ENCODE results near the gene TECPR2. TPM values are rescaled to one million over a fixed set of nuclear protein-coding genes. Genes with fewer than 3 reads are reported as not detected.

TECPR2 gene
- total and polyA plus RNA-seq, 2 donors = 7.6 to 8.3 TPM

DNA sequence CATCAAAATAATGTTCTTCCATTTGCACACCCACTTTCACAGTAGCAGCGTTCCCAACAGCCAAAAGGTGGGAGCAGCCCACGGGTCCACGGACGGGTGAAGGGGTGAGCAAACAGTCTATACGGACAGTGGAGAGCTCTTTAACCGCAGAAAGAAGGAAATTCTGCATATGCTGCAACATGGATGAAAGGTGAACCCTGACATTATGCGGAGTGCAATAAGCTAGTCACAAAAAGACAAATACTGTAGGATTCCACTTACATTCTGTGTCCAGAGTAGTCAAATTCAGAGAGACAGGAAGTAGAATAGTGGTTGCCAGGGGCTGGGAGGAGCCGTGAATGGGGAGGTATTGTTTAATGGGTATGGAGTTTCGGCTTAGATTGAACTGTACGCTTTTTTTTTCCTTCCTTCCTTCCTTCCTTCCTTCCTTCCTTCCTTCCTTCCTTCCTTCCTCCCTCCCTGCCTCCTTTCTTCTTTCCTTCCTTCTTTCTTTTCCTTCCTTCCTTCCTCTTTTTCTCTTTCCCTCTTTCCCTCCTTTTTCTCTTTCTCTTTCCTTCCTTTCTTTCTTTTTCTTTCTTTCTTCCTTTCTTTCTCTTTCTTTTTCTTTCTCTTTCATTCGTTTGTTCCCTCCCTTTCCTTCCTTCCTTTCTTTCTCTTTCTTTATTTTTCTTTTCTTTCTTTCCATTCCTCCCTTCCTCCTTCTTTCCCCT lies 162.6 kb downstream of the TECPR2 start:
- peak overlapping the region; percentile 61 to 66 for H3K4me3 ChIP-seq (ENCODE audit: low read length in 2 of 2)
- DNase-seq (ENCODE audit: low read depth in 6 of 9, low spot score in 9 of 9) = peak in 4 of 9 donors; percentile 30 to 66 (median 42)
- H3K27me3 ChIP-seq (ENCODE audit: control insufficient read depth in 2 of 2, insufficient read depth in 1 of 2, low read length in 1 of 2) = peaks cover 0 to 13% of the 10 kb centered on the region in 2 donors
- peak overlapping the region; percentile 58 to 64 for H3K27ac ChIP-seq (ENCODE audit: low read depth in 1 of 2, low read length in 1 of 2)
- H3K4me1 ChIP-seq (ENCODE audit: control insufficient read depth in 2 of 2, insufficient read depth in 2 of 2, low read length in 2 of 2) = peaks cover 9 to 27% of the 10 kb centered on the region in 2 donors
- no peaks in the 10 kb centered on the region for H3K9me3 ChIP-seq (ENCODE audit: control insufficient read depth in 2 of 2, insufficient read depth in 1 of 2, low read length in 1 of 2)
- WGBS = 3% methylated on average over 11 of the region's 11 CpGs
- no peaks in the 10 kb centered on the region for H3K36me3 ChIP-seq (ENCODE audit: control insufficient read depth in 2 of 2, insufficient read depth in 2 of 2, low read length in 1 of 2)

DNA sequence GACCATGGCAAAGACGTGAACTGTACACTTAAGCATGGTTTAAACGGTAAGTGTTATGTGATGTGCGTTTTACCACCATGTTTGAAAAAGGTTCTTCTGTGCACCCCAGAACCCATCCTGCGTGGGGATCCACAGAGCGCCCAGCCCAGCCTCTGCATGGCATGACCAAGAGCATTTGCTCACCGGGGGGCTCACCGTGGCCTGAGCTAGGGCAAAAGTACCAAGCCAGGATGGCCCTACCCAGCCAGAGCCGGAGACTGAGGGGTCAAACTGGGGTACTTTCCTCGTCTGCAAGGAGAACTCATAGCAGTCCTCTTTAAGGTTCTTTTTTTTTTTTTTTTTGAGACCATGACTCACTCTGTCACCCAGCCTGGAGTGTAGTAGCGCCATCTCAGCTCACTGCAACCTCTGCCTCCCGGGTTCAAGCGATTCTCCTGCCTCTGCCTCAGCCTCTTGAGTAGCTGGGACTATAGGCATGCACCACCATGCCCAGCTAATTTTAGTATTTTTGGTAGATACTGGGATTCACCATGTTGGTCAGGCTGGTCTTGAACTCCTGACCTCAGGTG lies 163.3 kb downstream of the TECPR2 start:
- H3K27ac ChIP-seq (ENCODE audit: low read depth in 1 of 2, low read length in 1 of 2) = no peak overlapping the region
- no peaks in the 10 kb centered on the region for H3K9me3 ChIP-seq (ENCODE audit: control insufficient read depth in 2 of 2, insufficient read depth in 1 of 2, low read length in 1 of 2)
- H3K4me1 ChIP-seq (ENCODE audit: control insufficient read depth in 2 of 2, insufficient read depth in 2 of 2, low read length in 2 of 2) = peaks cover 9 to 27% of the 10 kb centered on the region in 2 donors
- no peak overlapping the region for H3K4me3 ChIP-seq (ENCODE audit: low read length in 2 of 2)
- no peak for DNase-seq (ENCODE audit: low read depth in 6 of 9, low spot score in 9 of 9)
- no peaks in the 10 kb centered on the region for H3K36me3 ChIP-seq (ENCODE audit: control insufficient read depth in 2 of 2, insufficient read depth in 2 of 2, low read length in 1 of 2)
- peaks cover 0 to 13% of the 10 kb centered on the region in 2 donors for H3K27me3 ChIP-seq (ENCODE audit: control insufficient read depth in 2 of 2, insufficient read depth in 1 of 2, low read length in 1 of 2)
- WGBS = 95% methylated on average over 12 of the region's 12 CpGs

DNA sequence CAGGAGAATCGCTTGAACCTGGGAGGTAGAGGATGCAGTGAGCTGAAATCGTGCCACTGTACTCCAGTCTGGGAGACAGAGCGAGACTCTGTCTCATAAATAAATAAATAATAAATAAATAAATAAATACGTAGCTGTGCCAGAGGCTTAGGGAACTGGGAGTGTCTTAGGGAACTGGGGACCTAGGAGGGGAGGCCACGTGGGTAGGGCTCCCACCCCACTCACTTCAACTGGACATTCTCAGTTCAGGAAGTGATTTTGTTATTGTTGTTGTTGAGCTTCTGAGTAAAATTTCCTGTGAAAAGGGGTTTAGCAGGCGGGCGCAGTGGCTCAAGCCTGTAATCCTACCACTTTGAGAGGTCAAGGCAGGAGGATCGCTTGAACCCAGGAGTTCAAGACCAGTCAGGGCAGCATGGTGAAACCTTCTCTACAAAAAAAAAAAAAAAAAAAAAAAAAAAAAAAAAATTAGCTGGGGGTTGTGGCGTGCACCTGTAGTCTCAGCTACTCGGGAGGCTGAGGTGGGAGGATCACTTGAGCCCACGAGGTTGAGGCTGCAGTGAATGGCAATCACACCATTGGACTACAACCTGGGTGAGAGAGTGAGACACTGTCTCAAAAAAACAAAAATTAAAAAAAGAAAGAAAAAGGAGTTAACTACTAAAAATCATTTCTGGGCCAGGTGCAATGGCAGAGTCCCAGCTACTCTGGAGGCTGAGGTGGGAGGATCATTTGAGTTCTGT lies 165.9 kb downstream of the TECPR2 start:
- WGBS = 94% methylated on average over 11 of the region's 11 CpGs
- no peak overlapping the region for H3K4me3 ChIP-seq (ENCODE audit: low read length in 2 of 2)

DNA sequence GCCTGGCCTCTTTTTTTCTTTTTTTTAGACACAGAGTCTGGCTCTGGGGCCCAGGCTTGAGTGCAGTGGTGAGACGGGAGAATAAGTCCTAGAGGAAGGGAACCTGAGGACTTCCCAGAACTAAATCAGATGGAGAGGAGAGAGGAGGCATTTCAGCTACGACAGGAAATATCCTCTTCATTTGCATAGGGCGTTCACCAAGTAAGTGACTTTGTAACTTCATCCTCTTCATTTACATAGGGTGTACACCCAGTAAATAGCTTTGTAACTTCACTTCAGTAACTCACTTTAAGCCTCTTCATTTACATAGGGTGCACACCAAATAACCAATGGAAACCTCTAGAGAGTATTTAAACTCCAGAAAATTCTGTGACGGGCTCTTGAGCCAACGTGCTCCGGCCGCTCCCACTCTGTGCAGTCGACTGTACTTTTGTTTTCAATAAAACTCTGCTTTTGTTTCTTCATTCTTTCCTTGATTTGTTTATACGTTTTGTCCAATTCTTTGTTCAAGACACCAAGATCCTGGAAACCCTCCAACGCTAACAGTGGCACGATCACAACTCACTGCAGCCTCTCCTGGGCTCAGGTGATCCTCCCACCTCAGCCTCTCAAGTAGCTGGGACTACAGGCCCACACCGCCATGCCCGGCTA lies 168.2 kb downstream of the TECPR2 start:
- H3K27ac ChIP-seq (ENCODE audit: low read depth in 1 of 2, low read length in 1 of 2) = no peak overlapping the region
- H3K4me3 ChIP-seq (ENCODE audit: low read length in 2 of 2) = no peak overlapping the region
- no peak for DNase-seq (ENCODE audit: low read depth in 6 of 9, low spot score in 9 of 9)
- WGBS = 90% methylated on average over 13 of the region's 13 CpGs
- no peaks in the 10 kb centered on the region for H3K9me3 ChIP-seq (ENCODE audit: control insufficient read depth in 2 of 2, insufficient read depth in 1 of 2, low read length in 1 of 2)
- no peaks in the 10 kb centered on the region for H3K36me3 ChIP-seq (ENCODE audit: control insufficient read depth in 2 of 2, insufficient read depth in 2 of 2, low read length in 1 of 2)
- no peaks in the 10 kb centered on the region for H3K27me3 ChIP-seq (ENCODE audit: control insufficient read depth in 2 of 2, insufficient read depth in 1 of 2, low read length in 1 of 2)
- peaks cover 0 to 1% of the 10 kb centered on the region in 2 donors for H3K4me1 ChIP-seq (ENCODE audit: control insufficient read depth in 2 of 2, insufficient read depth in 2 of 2, low read length in 2 of 2)

More for the DNA sequence above, 165.9 kb downstream of the TECPR2 start:
- no peak overlapping the region for H3K27ac ChIP-seq (ENCODE audit: low read depth in 1 of 2, low read length in 1 of 2)
- no peaks in the 10 kb centered on the region for H3K9me3 ChIP-seq (ENCODE audit: control insufficient read depth in 2 of 2, insufficient read depth in 1 of 2, low read length in 1 of 2)
- no peak for DNase-seq (ENCODE audit: low read depth in 6 of 9, low spot score in 9 of 9)
- no peaks in the 10 kb centered on the region for H3K36me3 ChIP-seq (ENCODE audit: control insufficient read depth in 2 of 2, insufficient read depth in 2 of 2, low read length in 1 of 2)
- peaks cover 0 to 10% of the 10 kb centered on the region in 2 donors for H3K27me3 ChIP-seq (ENCODE audit: control insufficient read depth in 2 of 2, insufficient read depth in 1 of 2, low read length in 1 of 2)
- peaks cover 8 to 21% of the 10 kb centered on the region in 2 donors for H3K4me1 ChIP-seq (ENCODE audit: control insufficient read depth in 2 of 2, insufficient read depth in 2 of 2, low read length in 2 of 2)

DNA sequence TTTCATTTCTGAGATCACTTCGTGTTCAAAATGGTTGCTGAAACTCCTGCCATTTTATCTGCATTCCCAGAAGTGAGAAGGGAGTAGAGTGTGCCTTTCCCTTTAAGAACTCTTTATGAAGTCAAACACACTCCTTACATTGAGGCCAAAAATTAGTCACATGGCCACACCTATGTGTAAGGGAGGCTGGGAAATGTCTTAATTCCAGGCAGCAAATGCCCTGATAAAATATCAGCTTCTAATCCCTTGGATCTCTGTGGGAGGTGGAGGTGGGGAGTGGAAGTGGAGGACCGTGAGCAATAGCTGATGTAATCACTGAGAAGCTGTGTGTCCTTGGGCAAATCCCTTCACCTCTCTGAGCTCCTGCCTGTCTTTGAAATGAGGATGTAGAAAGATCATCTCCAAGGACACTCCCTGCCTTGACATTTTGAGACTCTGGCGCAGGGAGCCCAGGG lies 169.5 kb downstream of the TECPR2 start:
- Histone ChIP-seq H3K9me3 (ENCODE audit: control insufficient read depth in 2 of 2, insufficient read depth in 1 of 2, low read length in 1 of 2) (no peaks in the 10 kb centered on the region), H3K4me3 (ENCODE audit: low read length in 2 of 2) (no peak overlapping the region), H3K27me3 (ENCODE audit: control insufficient read depth in 2 of 2, insufficient read depth in 1 of 2, low read length in 1 of 2) (no peaks in the 10 kb centered on the region), H3K36me3 (ENCODE audit: control insufficient read depth in 2 of 2, insufficient read depth in 2 of 2, low read length in 1 of 2) (no peaks in the 10 kb centered on the region), H3K27ac (ENCODE audit: low read depth in 1 of 2, low read length in 1 of 2) (no peak overlapping the region), H3K4me1 (ENCODE audit: control insufficient read depth in 2 of 2, insufficient read depth in 2 of 2, low read length in 2 of 2) (no peaks in the 10 kb centered on the region)
- 96% methylated on average over 3 of the region's 3 CpGs for WGBS
- DNase-seq (ENCODE audit: low read depth in 6 of 9, low spot score in 9 of 9) = no peak

DNA sequence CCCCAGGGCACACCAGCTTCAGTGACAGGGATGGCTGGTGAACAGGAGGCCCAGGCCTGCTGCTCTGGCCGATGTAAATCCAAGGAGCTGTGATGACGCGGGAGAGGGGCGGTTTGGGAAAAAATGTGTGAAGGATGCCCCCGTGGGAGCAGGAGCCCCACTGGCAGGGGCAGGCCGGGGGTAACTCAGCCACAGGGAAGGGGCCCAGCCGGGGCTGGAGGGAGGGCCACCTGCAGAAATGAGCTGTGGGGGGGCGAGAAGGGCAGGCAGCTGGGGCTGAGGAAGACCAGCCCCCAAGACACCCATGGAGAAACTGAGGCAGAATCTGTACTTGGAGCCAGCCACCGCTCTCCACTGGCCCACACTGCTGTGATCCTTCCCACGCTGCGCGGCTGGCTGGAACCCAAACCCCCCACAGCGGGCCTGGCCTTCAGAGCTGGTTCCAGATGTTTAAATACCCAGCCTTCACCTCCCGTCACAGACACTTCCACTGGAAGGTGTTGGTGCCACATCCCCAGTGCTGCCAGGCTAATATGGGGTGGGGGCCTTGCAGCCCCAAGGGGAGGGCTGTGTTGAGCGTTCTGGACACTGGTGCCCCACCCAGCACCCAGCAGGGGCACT lies 175.3 kb downstream of the TECPR2 start:
- 94% methylated on average over 15 of the region's 15 CpGs for WGBS
- peaks cover 0 to 8% of the 10 kb centered on the region in 2 donors for H3K4me1 ChIP-seq (ENCODE audit: control insufficient read depth in 2 of 2, insufficient read depth in 2 of 2, low read length in 2 of 2)
- no peak for DNase-seq (ENCODE audit: low read depth in 6 of 9, low spot score in 9 of 9)
- H3K27ac ChIP-seq (ENCODE audit: low read depth in 1 of 2, low read length in 1 of 2) = no peak overlapping the region
- H3K36me3 ChIP-seq (ENCODE audit: control insufficient read depth in 2 of 2, insufficient read depth in 2 of 2, low read length in 1 of 2) = no peaks in the 10 kb centered on the region
- H3K27me3 ChIP-seq (ENCODE audit: control insufficient read depth in 2 of 2, insufficient read depth in 1 of 2, low read length in 1 of 2) = peaks cover 0 to 12% of the 10 kb centered on the region in 2 donors
- H3K9me3 ChIP-seq (ENCODE audit: control insufficient read depth in 2 of 2, insufficient read depth in 1 of 2, low read length in 1 of 2) = no peaks in the 10 kb centered on the region
- H3K4me3 ChIP-seq (ENCODE audit: low read length in 2 of 2) = no peak overlapping the region

DNA sequence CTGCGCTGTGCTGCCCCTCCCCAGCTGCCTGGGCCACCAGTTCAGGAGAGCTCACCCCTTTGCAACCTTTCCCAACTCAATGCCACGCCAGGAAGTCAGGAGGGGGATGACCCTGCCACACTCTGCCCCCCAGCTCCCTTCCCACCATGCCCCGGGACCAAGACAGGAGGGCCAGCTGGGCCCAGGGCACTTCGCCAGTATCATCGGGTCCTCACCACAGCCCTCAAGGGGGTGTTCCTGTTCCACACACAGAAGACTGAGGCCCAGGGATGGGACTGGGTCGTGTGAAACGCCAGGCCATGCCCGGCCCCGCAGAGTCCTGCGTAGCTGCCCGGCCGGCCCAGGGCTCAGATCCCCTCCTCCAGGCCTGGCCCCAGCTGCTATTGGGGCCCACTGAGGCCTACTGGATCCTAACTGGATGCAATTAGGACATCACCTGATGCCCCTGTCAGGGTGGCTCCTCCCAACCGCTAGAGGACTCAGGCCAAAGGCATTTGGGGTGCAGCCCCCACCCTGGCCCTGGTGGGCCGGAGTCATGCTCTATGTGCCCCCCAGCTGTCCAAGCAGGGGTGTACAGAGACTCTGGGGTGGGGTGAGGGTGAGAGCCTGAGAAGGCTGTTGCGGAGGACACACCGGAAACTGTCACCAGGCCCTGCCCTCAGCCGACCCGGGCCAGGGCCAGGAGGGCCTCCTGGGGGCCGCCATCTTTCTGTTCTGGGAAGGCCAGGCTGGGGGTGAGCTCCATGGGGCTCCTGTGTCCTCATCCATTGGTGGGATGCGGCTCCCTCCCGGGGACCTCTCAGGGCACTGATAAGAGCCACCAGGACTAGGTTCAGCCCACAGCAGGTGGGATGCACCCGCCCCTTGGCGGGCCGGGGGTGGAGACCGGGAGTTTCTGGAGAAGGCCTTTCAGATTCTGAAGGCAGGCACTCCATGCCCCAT lies 176.1 kb downstream of the TECPR2 start:
- no peaks in the 10 kb centered on the region for H3K9me3 ChIP-seq (ENCODE audit: control insufficient read depth in 2 of 2, insufficient read depth in 1 of 2, low read length in 1 of 2)
- H3K27ac ChIP-seq (ENCODE audit: low read depth in 1 of 2, low read length in 1 of 2) = no peak overlapping the region
- no peak overlapping the region for H3K4me3 ChIP-seq (ENCODE audit: low read length in 2 of 2)
- H3K27me3 ChIP-seq (ENCODE audit: control insufficient read depth in 2 of 2, insufficient read depth in 1 of 2, low read length in 1 of 2) = peaks cover 6 to 20% of the 10 kb centered on the region in 2 donors
- no peak for DNase-seq (ENCODE audit: low read depth in 6 of 9, low spot score in 9 of 9)
- WGBS = 72% methylated on average over 25 of the region's 25 CpGs
- no peaks in the 10 kb centered on the region for H3K36me3 ChIP-seq (ENCODE audit: control insufficient read depth in 2 of 2, insufficient read depth in 2 of 2, low read length in 1 of 2)
- H3K4me1 ChIP-seq (ENCODE audit: control insufficient read depth in 2 of 2, insufficient read depth in 2 of 2, low read length in 2 of 2) = peaks cover 0 to 8% of the 10 kb centered on the region in 2 donors
